Measurements from ENCODE around the gene ATP10B. TPM values are rescaled to one million over a fixed set of nuclear protein-coding genes. Genes with fewer than 3 reads are reported as not detected.

ATP10B gene
- total and polyA plus RNA-seq, 2 of the 8 experiments (the other 6 are each of a cell fraction or from before 2014, with no cell fraction given): 0.06 to 0.11 TPM

GRCh38 chr5:160694896-160695295 is 157.1 kb downstream of the ATP10B start:
- no peak overlapping the region for H3K23ac ChIP-seq (ENCODE audit: insufficient read length)
- H3K4me2 ChIP-seq (ENCODE audit: insufficient read depth in 1 of 2, low read depth in 2 of 2, low read length in 2 of 2): no peak overlapping the region
- no peak overlapping the region for H3K4ac ChIP-seq (replicated peaks; ENCODE audit: insufficient read length, low read depth, low read length)
- no peaks in the 10 kb centered on the region for H4K20me1 ChIP-seq (replicated peaks in 1 of 2; ENCODE audit: control insufficient read depth in 1 of 2, insufficient read depth in 2 of 2, low read length in 2 of 2)
- no peak overlapping the region for H2BK15ac ChIP-seq (ENCODE audit: low read length)
- H2AK5ac ChIP-seq (ENCODE audit: low read depth, low read length): no peak overlapping the region
- CTCF ChIA-PET (ENCODE audit: partially characterized antibody): no interaction called here
- no peak overlapping the region for H2BK12ac ChIP-seq (ENCODE audit: low read depth, low read length)
- no peaks in the 10 kb centered on the region for H3K4me1 ChIP-seq (replicated peaks in 1 of 4; ENCODE audit: control insufficient read depth in 3 of 4, insufficient read depth in 4 of 4, low read length in 3 of 4)
- no peak overlapping the region for H2AFZ ChIP-seq (ENCODE audit: low read length)
- DNase-seq (ENCODE audit: low read depth in 1 of 2, low spot score in 2 of 2): no peak
- no peak overlapping the region for H4K8ac ChIP-seq (ENCODE audit: extremely low read depth, insufficient read depth, low read length)
- no peak overlapping the region for H2BK5ac ChIP-seq (ENCODE audit: low read depth, low read length)
- H4K5ac ChIP-seq (ENCODE audit: insufficient read length, low read depth, low read length): no peak overlapping the region
- no peaks in the 10 kb centered on the region for H3K27me3 ChIP-seq (replicated peaks in 1 of 4; ENCODE audit: control insufficient read depth in 3 of 4, extremely low read depth in 1 of 4, insufficient read depth in 3 of 4, low read length in 3 of 4)
- H3K18ac ChIP-seq (ENCODE audit: extremely low read depth, low read length): no peak overlapping the region
- no peaks in the 10 kb centered on the region for H3K79me1 ChIP-seq (ENCODE audit: low read depth, low read length)
- H3K9me3 ChIP-seq (ENCODE audit: insufficient read depth in 2 of 2, low read depth in 1 of 2, low read length in 1 of 2): no peaks in the 10 kb centered on the region
- no peak overlapping the region for H4K91ac ChIP-seq (replicated peaks; ENCODE audit: insufficient read length, low read length)
- H2BK20ac ChIP-seq (ENCODE audit: low read length): no peak overlapping the region
- FAIRE-seq: no peak
- POLR2A ChIA-PET (ENCODE audit: partially characterized antibody): no interaction called here
- no peak overlapping the region for H3K27ac ChIP-seq (ENCODE audit: low read depth, low read length)
- H3K23me2 ChIP-seq (ENCODE audit: low read depth, low read length): no peaks in the 10 kb centered on the region; the same call in 1 of the 2 replicates
- no peak overlapping the region for H3K9ac ChIP-seq (replicated peaks in 1 of 4; ENCODE audit: extremely low read depth in 1 of 4, low read depth in 3 of 4, low read length in 3 of 4)
- H3K79me2 ChIP-seq (ENCODE audit: control insufficient read depth in 1 of 2, insufficient read depth in 2 of 2, low read length in 2 of 2): no peaks in the 10 kb centered on the region
- no peak overlapping the region for H3K4me3 ChIP-seq (ENCODE audit: extremely low read depth in 1 of 4, insufficient read depth in 2 of 4, low read depth in 3 of 4, low read length in 4 of 4)
- no peak overlapping the region for H3K56ac ChIP-seq (replicated peaks; ENCODE audit: insufficient read length, low read depth, low read length)
- H3K14ac ChIP-seq (ENCODE audit: insufficient read length): no peak overlapping the region
- WGBS, 2 experiments (ENCODE audit: extremely low coverage in 1 of 2, insufficient coverage in 1 of 2, insufficient read length in 1 of 2, insufficient replicate concordance in 2 of 2, low coverage in 1 of 2, low lambda C conversion rate in 2 of 2, missing lambda C conversion rate in 1 of 2): 89% methylated on average over 2 of the region's 2 CpGs; no CpG with 5 or more reads in 1 of the 2 experiments
- TF ChIP-seq JUND (IDR thresholded peaks at IDR 0.05; ENCODE audit: low read length): no peak
- no peak for TF ChIP-seq SP4 (IDR thresholded peaks at IDR 0.05; ENCODE audit: low read length)
- TF ChIP-seq SP1 (IDR thresholded peaks at IDR 0.05; ENCODE audit: low read depth, low read length): no peak
- no peaks in the 10 kb centered on the region for H3K36me3 ChIP-seq (ENCODE audit: control insufficient read depth in 2 of 4, insufficient read depth in 4 of 4, low read length in 3 of 4)
- H2BK120ac ChIP-seq (replicated peaks; ENCODE audit: low read depth, low read length): no peak overlapping the region

All from H1 (cell line).